Measurements from ENCODE around the gene CTRB2. TPM values are rescaled to one million over a fixed set of nuclear protein-coding genes. Genes with fewer than 3 reads are reported as not detected.

Gene CTRB2
- total RNA-seq, 4 donors from 2014 or later: not detected

DNA sequence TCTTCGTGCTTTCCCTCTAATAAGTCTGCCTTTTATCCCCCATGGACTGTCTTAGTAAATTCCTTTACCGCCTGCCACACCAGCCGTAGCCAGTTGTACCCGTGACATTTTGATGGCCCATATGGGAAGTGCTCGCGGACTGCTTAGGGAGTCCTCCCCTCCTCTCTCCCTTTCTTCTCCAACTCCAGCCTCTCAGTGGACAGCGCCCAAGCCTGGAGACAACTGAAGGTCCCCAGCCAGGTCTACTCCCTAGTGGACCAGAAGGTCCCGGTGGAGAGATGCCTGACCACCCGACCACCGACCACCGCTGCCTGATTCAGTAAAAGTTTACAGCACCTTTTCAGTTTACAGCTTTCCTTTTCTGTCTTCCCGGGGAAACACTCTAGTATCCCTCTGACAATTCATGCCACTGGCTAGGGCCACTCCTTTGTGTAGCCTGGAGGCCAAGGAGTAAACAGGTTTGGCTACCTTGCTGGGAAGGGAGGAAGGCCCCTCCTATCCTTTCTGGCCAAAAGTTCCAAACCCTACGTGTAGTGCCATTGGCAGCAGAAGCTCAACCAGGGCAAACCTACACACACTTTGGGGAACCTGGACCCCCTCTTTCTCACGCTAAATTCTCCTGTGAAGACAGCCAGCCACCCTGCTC is 18.0 kb downstream of the CTRB2 start:
- in situ Hi-C loops (cut with MboI; ENCODE audit: low pct_ligation_motif_present in 1 of 4, low pct_unique_long_range_greater_than_20kb in 1 of 4, low sequenced_read_pairs in 3 of 4) (loop anchor here in 2 of 4 donors (25.0 kb wide), 1 partner anchor 573 kb away; no protein-coding TSS in a partner anchor), intact Hi-C loops (cut with DNase I; ENCODE audit: low total_unique reads) (no loop called here)
- no peak overlapping the region for H3K4me3 ChIP-seq
- DNase-seq: no peak
- WGBS, 2 donors (ENCODE audit: low coverage in 1 of 2): 68 to 80% methylated on average over 9 to 14 of the region's 14 CpGs
- H3K4me1 ChIP-seq: peaks cover 0 to 2% (median 0%) of the 10 kb centered on the region in 4 donors
- H3K9me3 ChIP-seq: no peaks in the 10 kb centered on the region
- TF ChIP-seq POLR2AphosphoS5 (IDR thresholded peaks at IDR 0.05) (no peak), CTCF (IDR thresholded peaks at IDR 0.05) (no peak), EP300 (IDR thresholded peaks at IDR 0.05; ENCODE audit: low read depth) (no peak), POLR2A (IDR thresholded peaks at IDR 0.05) (no peak)
- no peaks in the 10 kb centered on the region for H3K27me3 ChIP-seq
- H3K27ac ChIP-seq: no peak overlapping the region
- no peaks in the 10 kb centered on the region for H3K36me3 ChIP-seq

GRCh38 chr16:75181630-75182029 is 25.3 kb downstream of the CTRB2 start:
- intact Hi-C loops (cut with DNase I; ENCODE audit: low total_unique reads) (no loop called here), in situ Hi-C loops (cut with MboI; ENCODE audit: low pct_ligation_motif_present in 1 of 4, low pct_unique_long_range_greater_than_20kb in 1 of 4, low sequenced_read_pairs in 3 of 4) (loop anchor here in 2 of 4 donors (25.0 kb wide), 1 partner anchor 581 kb away; no protein-coding TSS in a partner anchor)
- no peak overlapping the region for H3K4me3 ChIP-seq
- DNase-seq: no peak
- H3K4me1 ChIP-seq: peaks cover 0 to 2% (median 0%) of the 10 kb centered on the region in 4 donors
- peaks cover 6 to 11% of the 10 kb centered on the region in 2 donors for H3K9me3 ChIP-seq
- H3K27ac ChIP-seq: no peak overlapping the region
- TF ChIP-seq POLR2AphosphoS5 (IDR thresholded peaks at IDR 0.05) (no peak), EP300 (IDR thresholded peaks at IDR 0.05; ENCODE audit: low read depth) (no peak), POLR2A (IDR thresholded peaks at IDR 0.05) (no peak), CTCF (IDR thresholded peaks at IDR 0.05) (no peak)
- no peaks in the 10 kb centered on the region for H3K27me3 ChIP-seq
- WGBS, 2 donors (ENCODE audit: low coverage in 1 of 2): 38% methylated on average over 3 of the region's 3 CpGs; no CpG with 5 or more reads in 1 of the 2 donors
- H3K36me3 ChIP-seq: no peaks in the 10 kb centered on the region

DNA sequence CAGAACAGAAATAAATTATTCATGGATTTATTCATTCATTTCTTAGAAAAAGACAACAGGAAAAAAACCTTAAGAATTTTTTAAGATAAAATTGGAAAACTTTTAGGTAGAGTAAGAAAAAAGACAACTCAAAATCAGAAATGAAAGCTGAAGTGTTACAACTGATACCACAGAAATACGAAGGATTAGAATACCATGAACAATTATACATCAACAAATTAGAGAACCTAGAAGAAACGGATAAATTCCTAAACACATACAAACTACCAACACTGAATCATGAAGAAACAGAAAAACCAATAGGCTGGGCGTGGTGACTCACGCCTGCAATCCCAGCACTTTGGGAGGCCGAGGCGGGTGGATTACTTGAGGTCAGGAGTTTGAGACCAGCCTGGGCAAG is 27.8 kb downstream of the CTRB2 start:
- whole genome bisulfite sequencing, 2 donors (ENCODE audit: low coverage in 1 of 2): 77 to 90% methylated on average over 3 to 6 of the region's 6 CpGs

More for the DNA sequence above, 27.8 kb downstream of the CTRB2 start:
- Histone ChIP-seq H3K36me3 (no peaks in the 10 kb centered on the region), H3K4me1 (no peaks in the 10 kb centered on the region), H3K27ac (no peak overlapping the region), H3K9me3 (peaks cover 17 to 18% of the 10 kb centered on the region in 2 donors), H3K27me3 (no peaks in the 10 kb centered on the region), H3K4me3 (no peak overlapping the region)
- in situ Hi-C loops (cut with MboI; ENCODE audit: low pct_ligation_motif_present in 1 of 4, low pct_unique_long_range_greater_than_20kb in 1 of 4, low sequenced_read_pairs in 3 of 4): loop anchor here in 2 of 4 donors (25.0 kb wide), 1 partner anchor 583 kb away; no protein-coding TSS in a partner anchor
- TF ChIP-seq EP300 (IDR thresholded peaks at IDR 0.05; ENCODE audit: low read depth) (no peak), POLR2AphosphoS5 (IDR thresholded peaks at IDR 0.05) (no peak), POLR2A (IDR thresholded peaks at IDR 0.05) (no peak), CTCF (IDR thresholded peaks at IDR 0.05) (no peak)
- DNase-seq: no peak
- intact Hi-C loops (cut with DNase I; ENCODE audit: low total_unique reads): no loop called here

Data from transverse colon (tissue), 4 donors.